Ovary (tissue), 9 donors: ENCODE data around the gene CDC42EP4. TPM values are rescaled to one million over a fixed set of nuclear protein-coding genes. Genes with fewer than 3 reads are reported as not detected.
A peak's percentile ranks its signal among the peaks of the same experiment; 100 is the strongest.
"Not testable (repeated sequence)": the region's sequence is repeated elsewhere in the genome, so short reads cannot be mapped to it uniquely, and the experiment has no call there.

Experiments used
- DNase-seq, 5 donors: peaks; one replicate each; pipeline ENCODE4 v3.0.0-alpha.2; 2019 to 2020
- H3K27ac ChIP-seq, 2 donors: fragments of 200-600 bp; one replicate each; pipeline versions ENCODE4 v1.5.1 to v1.8.0; 2019 to 2022
- H3K27me3 ChIP-seq: fragments of 200-600 bp; one replicate; pipeline ENCODE4 v1.8.0; 2022
- H3K36me3 ChIP-seq: fragments of 200-600 bp; sonication (generic); one replicate; pipeline ENCODE4 v1.5.1; 2019
- H3K4me1 ChIP-seq: one replicate; pipeline ENCODE4 v1.8.1; 2013; ENCODE audit warnings: mild to moderate bottlenecking, moderate library complexity; ENCODE audit not compliant: insufficient read depth
- H3K4me3 ChIP-seq: fragments of 200-600 bp; sonication (generic); one replicate; pipeline ENCODE4 v1.5.1; 2017
- H3K9me3 ChIP-seq, 2 donors: fragments of 200-600 bp in 1 of 2; sonication (generic) in 1 of 2; one replicate each; pipeline versions ENCODE4 v1.5.1 to v1.8.1; 2013 to 2019; ENCODE audit warnings: mild to moderate bottlenecking in 1 of 2, moderate library complexity in 1 of 2
- EP300 ChIP-seq: sonication (generic); formaldehyde crosslinking; IDR thresholded peaks from one replicate; pipeline ENCODE4 v1.6.1; 2017; ENCODE audit warnings: antibody characterized with exemption
- POLR2A ChIP-seq: fragments of 450-650 bp; IDR thresholded peaks from one replicate; pipeline ENCODE4 v1.6.1; 2017; ENCODE audit warnings: antibody characterized with exemption, mild to moderate bottlenecking, moderate library complexity
- WGBS, 3 donors: extraction: QIAGEN DNeasy Blood & Tissue Kit in 1 of 3; methylation state at CpG; one replicate each; pipeline versions ENCODE4 v1.1.5 to v1.1.7; 2013 to 2017; 5-methylcytosine and 5-hydroxymethylcytosine counted together
- intact Hi-C, 4 donors: fragments of 100-400 bp; cut with DNase I; formaldehyde crosslinking; loops; one replicate each; pipeline versions ENCODE4 v1.11.0 to v1.15.1; 2022 to 2023
- polyA plus RNA-seq, 2 donors: library from polyadenylated mRNA; stranded (reverse); fragments of 200-250 nt in 1 of 2; fragments of 350-450 nt in 1 of 2; fragmentation: Illumina TruSeq in 1 of 2; extraction: RNeasy Lipid Tissue Mini Kit (QIAGEN cat#74804) in 1 of 2; gene quantifications; one replicate each; pipeline ENCODE4 v1.2.3, GENCODE V29; 2013 to 2014
- total RNA-seq, 7 donors: library from RNA; depleted of rRNA in 2 of 7; stranded (reverse); fragments of >200 nt in 2 of 7; fragmentation: NEBNext Ultra II Directional in 3 of 7; extraction: Animal tissue kit (Norgen Biotek cat#: 25700) in 3 of 7; gene quantifications; one replicate each; pipeline versions ENCODE4 v1.1.0 to v1.2.4, GENCODE V29; 2016 to 2023
- TF ChIP-seq, protein P1 (sequence below), 3 donors: fragments of 450-650 bp in 2 of 3; fragments of 200-600 bp in 1 of 3; IDR thresholded peaks; one replicate each; pipeline versions ENCODE4 v1.5.1 to v1.8.0; 2016 to 2022; ENCODE audit warnings: antibody characterized with exemption in 3 of 3, mild to moderate bottlenecking in 1 of 3
- donor health status: DM: no; HTN: no; CAD: no; lungs with moderate emphysema.
- donor health status: DM: no; HTN: no; CAD: no.
- donor health status: Bipolar disorder and iron deficiency.
- donor health status: DM: yes; HTN: yes; CAD: no.
- donor health status: DM: no; HTN: no; CAD: no.
- donor health status: DM: yes; HTN: yes; CAD: no.

The CDC42EP4 gene
- total and polyA plus RNA-seq, 9 donors, result 59.0 to 171 (median 106) TPM

DNA sequence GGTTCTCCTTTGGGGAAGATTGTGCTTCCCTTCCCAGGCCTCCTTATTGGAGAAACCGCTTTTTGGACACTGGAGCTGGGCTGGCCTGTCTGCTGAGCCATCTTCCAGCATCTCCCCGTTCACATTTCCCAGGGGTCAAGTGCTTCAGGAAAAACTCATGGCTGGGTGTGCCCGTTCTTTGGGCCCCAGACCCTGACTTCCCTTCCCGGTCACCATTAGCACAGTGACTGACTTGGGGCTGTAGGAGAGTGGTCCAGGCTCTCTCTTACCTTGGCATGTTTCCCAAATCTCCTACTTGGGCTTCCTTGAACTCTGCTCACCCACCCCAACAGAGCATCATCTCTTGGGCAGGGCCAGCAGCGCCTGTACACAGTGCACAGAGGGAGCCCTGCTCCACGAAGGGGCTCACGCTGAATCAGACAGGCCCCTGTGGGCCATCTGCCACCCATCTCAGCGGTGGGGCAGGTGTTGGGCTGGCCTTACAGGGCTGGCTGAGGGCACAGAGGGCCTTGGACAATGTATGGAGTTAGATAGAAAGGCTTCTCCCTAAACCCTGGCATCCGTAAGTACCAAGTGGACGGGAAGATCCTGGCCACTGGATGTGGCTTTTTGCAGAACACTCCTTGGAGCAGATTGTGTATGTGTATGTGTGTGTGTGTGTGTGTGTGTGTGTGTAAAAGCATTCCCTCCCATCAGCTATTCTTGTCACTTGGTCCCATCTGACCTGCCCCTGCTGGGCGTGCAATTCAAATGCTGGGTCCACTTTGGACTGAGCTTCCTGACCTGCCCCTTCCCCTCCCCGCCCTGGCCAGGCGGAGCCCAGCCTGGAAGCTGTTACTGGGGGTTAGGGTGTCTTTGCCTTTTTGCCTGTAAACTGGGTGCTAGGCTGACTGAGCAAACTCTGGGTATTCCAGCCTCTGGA, 24.9 kb upstream of the CDC42EP4 start:
- TF ChIP-seq, protein P1, sequence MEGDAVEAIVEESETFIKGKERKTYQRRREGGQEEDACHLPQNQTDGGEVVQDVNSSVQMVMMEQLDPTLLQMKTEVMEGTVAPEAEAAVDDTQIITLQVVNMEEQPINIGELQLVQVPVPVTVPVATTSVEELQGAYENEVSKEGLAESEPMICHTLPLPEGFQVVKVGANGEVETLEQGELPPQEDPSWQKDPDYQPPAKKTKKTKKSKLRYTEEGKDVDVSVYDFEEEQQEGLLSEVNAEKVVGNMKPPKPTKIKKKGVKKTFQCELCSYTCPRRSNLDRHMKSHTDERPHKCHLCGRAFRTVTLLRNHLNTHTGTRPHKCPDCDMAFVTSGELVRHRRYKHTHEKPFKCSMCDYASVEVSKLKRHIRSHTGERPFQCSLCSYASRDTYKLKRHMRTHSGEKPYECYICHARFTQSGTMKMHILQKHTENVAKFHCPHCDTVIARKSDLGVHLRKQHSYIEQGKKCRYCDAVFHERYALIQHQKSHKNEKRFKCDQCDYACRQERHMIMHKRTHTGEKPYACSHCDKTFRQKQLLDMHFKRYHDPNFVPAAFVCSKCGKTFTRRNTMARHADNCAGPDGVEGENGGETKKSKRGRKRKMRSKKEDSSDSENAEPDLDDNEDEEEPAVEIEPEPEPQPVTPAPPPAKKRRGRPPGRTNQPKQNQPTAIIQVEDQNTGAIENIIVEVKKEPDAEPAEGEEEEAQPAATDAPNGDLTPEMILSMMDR (IDR thresholded peaks at IDR 0.05), result no peak
- no peak for TF ChIP-seq EP300
- TF ChIP-seq POLR2A, result no peak
- no peak overlapping the region for H3K4me3 ChIP-seq
- intact Hi-C loops, result no loop called here
- H3K36me3 ChIP-seq, result no peaks in the 10 kb centered on the region
- no peaks in the 10 kb centered on the region for H3K27me3 ChIP-seq
- H3K4me1 ChIP-seq, result peaks cover 13% of the 10 kb centered on the region
- DNase-seq, result no peak
- H3K9me3 ChIP-seq, result no peaks in the 10 kb centered on the region
- H3K27ac ChIP-seq, result peak overlapping the region in 1 of 2 donors; percentile 31
- 82 to 90% (median 89%) methylated on average over 13 of the region's 13 CpGs for WGBS, 3 donors

DNA sequence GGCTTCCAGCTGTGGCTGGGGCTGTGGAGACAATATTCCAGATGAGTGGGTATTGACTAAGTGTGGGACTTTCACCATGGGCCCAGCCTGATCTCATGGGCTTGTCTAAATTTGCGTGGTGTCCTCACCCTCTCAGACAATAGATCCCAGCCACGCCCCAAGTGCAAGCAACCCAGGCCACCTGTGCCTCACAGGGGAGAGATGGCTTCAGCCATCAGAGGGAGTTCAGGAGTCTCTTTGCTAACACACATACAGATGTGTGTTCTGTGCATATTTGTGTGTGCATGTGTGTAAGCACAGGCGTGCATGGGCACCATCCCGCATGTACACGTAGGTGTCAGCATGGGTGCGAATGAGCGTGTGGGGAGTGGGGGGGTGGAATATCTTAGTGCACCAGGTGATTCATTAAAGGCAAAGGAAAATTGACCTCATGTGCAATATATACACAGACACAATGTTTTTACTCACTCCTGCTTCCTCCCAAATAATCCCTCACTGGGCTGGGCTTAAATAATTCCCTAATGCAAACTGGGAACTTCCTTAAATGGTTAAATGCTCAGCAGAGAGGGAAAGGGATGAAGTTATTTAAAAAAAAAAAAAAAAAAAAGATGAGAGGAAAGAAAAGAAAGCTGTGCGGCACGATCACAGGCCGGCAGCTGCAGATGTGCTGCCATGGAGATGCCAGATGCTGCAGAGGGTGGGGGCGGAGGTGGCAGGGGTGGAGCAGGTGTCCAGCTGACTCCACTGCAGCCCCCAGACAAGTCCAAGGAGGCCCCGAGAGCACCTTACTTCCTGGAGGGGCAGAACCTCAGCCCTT, 24.0 kb upstream of the CDC42EP4 start:
- Histone ChIP-seq H3K4me3 (no peak overlapping the region), H3K27me3 (no peaks in the 10 kb centered on the region), H3K4me1 (peaks cover 10% of the 10 kb centered on the region), H3K36me3 (no peaks in the 10 kb centered on the region), H3K9me3 (no peaks in the 10 kb centered on the region), H3K27ac (no peak overlapping the region)
- 81% methylated on average over 12 of the region's 12 CpGs for WGBS, 3 donors
- DNase-seq, result peak in 1 of 5 donors; percentile 16
- TF ChIP-seq, protein P1 (IDR thresholded peaks at IDR 0.05), result no peak
- no peak for TF ChIP-seq EP300
- no peak for TF ChIP-seq POLR2A
- intact Hi-C loops, result no loop called here

DNA sequence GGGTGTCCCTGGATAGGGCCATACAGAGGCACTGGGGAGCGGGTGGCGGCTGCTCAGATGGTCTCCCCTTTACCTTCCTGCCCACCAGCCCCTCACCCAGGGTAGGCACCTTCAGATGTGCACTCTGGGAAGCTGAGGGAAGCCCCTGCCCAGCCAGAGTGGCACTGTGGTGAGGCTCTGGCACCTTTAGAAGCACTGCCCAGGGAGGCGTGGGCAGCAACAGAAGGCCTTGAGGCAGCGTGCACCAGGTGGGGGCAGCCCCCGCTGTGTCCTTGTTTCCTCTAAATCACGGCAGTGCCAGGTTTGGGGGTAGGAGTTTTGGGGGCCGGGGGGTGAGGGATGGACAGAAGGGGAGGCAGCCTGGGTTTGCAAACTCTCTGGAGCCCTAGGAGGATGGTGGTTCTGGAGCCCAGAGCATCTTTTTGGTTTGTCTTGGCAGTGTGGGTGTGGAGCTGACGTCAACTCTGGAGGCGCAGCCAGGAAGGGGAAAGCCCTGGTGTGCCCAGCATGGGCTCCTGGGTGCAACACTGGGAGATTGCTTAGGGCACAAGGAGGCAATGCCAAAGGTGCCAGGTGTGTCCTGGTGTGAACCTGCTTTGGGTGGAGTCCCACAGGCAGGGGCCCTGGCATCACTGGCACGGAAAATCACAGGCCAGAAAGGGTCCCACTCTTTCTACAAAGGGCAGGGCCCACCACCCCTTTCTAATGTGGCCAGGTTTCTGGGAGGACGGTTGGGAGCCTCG, 23.1 kb upstream of the CDC42EP4 start:
- DNase-seq, result no peak
- Histone ChIP-seq H3K4me1 (peaks cover 10% of the 10 kb centered on the region), H3K27ac (no peak overlapping the region), H3K9me3 (no peaks in the 10 kb centered on the region), H3K36me3 (no peaks in the 10 kb centered on the region), H3K4me3 (no peak overlapping the region), H3K27me3 (no peaks in the 10 kb centered on the region)
- TF ChIP-seq, protein P1 (IDR thresholded peaks at IDR 0.05), result no peak
- no peak for TF ChIP-seq POLR2A
- intact Hi-C loops, result no loop called here
- 76 to 77% (median 76%) methylated on average over 12 of the region's 12 CpGs for WGBS, 3 donors

DNA sequence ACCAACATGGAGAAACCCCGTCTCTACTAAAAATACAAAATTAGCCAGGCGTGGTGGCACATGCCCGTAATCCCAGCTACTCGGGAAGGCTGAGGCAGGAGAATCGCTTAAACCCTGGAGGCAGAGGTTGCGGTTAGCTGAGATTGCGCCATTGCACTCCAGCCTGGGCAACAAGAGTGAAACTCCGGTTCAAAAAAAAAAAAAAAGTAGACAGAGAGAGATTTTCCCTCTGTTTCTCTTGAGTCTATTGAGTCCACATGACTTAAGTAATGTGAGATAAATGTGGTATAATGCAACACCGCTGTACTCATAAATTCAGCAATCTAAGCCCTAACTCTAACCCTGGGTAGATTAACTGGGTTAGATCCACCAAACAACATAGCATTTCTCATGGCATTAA, 21.6 kb upstream of the CDC42EP4 start:
- H3K4me1 ChIP-seq, H3K9me3 ChIP-seq, H3K36me3 ChIP-seq, DNase-seq, intact Hi-C loops, H3K4me3 ChIP-seq, H3K27me3 ChIP-seq, H3K27ac ChIP-seq: not testable (repeated sequence)
- 82 to 86% (median 85%) methylated on average over 9 of the region's 9 CpGs for WGBS, 3 donors
